Calu3 (cell line): Measurements from ENCODE around the gene SRPRA. TPM values are rescaled to one million over a fixed set of nuclear protein-coding genes. Genes with fewer than 3 reads are reported as not detected.

ENCODE experiments used
- Bru-seq: library from RNA; stranded (reverse); fragments of 400-500 nt; gene quantifications from one replicate; lab custom pipeline; 2021; lab: Mats Ljungman, UMichigan
- BruChase-seq, 2 experiments: library from RNA; stranded (reverse); fragments of 400-500 nt; gene quantifications; one replicate each; lab custom pipeline; 2021; lab: Mats Ljungman, UMichigan
- BruUV-seq: library from RNA; stranded (reverse); fragments of 400-500 nt; replicated peaks from 2 replicates; lab custom pipeline; 2021; lab: Mats Ljungman, UMichigan
- CTCF ChIA-PET: fragments of 300-600 bp; sonication (Branson Sonifier 250); formaldehyde crosslinking; loops from one replicate; lab custom pipeline; 2022; ENCODE audit warnings: antibody characterized with exemption; lab: Charles Lee
- DNase-seq: peaks from one replicate; pipeline ENCODE4 v3.0.0; 2022
- H3K27ac Mint-ChIP-seq: one replicate; pipeline ENCODE4 v1.8.0; 2022; ENCODE audit warnings: mixed read lengths; ENCODE audit not compliant: unreplicated experiment
- H3K27me3 Mint-ChIP-seq: one replicate; pipeline ENCODE4 v1.8.0; 2022; ENCODE audit warnings: mixed read lengths; ENCODE audit not compliant: unreplicated experiment
- H3K36me3 Mint-ChIP-seq: one replicate; pipeline ENCODE4 v1.8.0; 2022; ENCODE audit warnings: mild to moderate bottlenecking, moderate library complexity, mixed read lengths; ENCODE audit not compliant: insufficient read depth, unreplicated experiment
- H3K4me1 Mint-ChIP-seq: one replicate; pipeline ENCODE4 v1.8.0; 2022; ENCODE audit warnings: mild to moderate bottlenecking, low read depth, mixed read lengths; ENCODE audit not compliant: unreplicated experiment
- H3K4me3 Mint-ChIP-seq: one replicate; pipeline ENCODE4 v1.8.0; 2022; ENCODE audit warnings: mild to moderate bottlenecking, low read depth, moderate library complexity, mixed read lengths; ENCODE audit not compliant: unreplicated experiment
- H3K9me3 Mint-ChIP-seq: one replicate; pipeline ENCODE4 v1.8.0; 2022; ENCODE audit warnings: low read depth, mixed read lengths; ENCODE audit not compliant: unreplicated experiment
- CTCF ChIP-seq: fragments of 200-600 bp; IDR thresholded peaks from one replicate; pipeline ENCODE4 v1.8.0; 2022; ENCODE audit warnings: antibody characterized with exemption; ENCODE audit not compliant: unreplicated experiment
- intact Hi-C: fragments of 100-400 bp; cut with micrococcal nuclease; formaldehyde crosslinking; loops from one replicate; pipeline ENCODE4 v1.10.0; 2022; ENCODE audit not compliant: unreplicated experiment
- long read RNA-seq: library from polyadenylated mRNA; stranded (forward); transcript quantifications from one replicate; pipeline ENCODE4 v2.0.0, GENCODE V29; 2022
- total RNA-seq: library from RNA; stranded (reverse); gene quantifications from 2 replicates; pipeline ENCODE4 v1.2.3, GENCODE V29; 2022

SRPRA gene
- total RNA-seq (64.6 and 66.4 TPM in 2 replicates), Bru-seq, nascent RNA (percentile 89 among the genes with signal in this experiment), BruChase-seq, experiment 1, labeled RNA remaining after a 6-hour chase (percentile 97 among the genes with signal in this experiment), BruChase-seq, experiment 2, labeled RNA remaining after a 2-hour chase (percentile 95 among the genes with signal in this experiment)
- long read RNA-seq, transcript SRPRA-201 (14 exons, 3,069 nt), result major isoform, 40 of 54 reads
- long read RNA-seq, partial matches to known transcripts, result 7 of 54 reads
- long read RNA-seq, other reads (novel, unspliced or antisense), result 7 of 54 reads

DNA sequence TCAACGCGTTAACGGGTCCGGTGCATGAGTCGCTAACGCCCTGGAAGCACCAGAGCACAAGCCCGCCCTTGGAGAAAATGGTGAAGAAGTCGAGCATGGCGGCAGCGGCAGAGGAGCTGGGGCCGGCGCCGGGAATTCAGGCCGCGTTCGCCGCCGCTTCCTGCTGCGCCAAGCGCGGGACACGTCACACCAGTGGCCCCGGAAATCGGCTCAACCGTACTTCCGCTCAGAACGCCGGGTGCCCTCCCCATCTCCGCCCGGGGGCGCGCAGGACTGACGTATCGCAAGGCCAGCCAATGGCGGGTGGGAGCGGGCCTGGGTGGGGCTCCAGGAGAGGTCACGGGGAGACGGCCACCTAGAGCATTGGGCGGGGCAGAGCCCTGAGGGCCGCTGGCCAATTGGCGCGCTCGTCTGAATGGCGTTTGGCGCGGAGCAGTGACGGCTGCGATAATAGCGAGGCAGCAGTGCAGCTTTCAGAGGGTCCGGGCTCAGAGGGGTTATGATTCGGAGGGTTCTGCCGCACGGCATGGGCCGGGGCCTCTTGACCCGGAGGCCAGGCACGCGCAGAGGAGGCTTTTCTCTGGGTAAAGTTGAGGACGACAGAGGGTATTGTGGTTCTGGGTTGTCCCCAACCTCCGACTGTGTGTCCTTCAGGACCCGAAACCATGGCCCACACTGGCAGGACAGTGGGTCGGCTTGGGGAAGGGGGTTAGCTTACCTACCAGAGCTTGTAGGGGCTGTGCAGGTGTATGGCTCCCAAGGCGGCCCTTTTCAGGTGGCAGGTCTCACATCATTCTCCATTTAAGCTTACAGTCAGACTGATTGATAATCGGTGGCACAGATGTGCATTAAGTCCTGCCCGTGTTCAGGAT, at the start of gene SRPRA, which contains the start of gene FOXRED1:
TSS of gene SRPRA (minus strand) at position 188 of the 872 bp plus-strand sequence. CDS start at position 97, 91 bp downstream.
TSS of gene FOXRED1 (plus strand) at position 447 of the 872 bp plus-strand sequence. CDS start at position 500, 53 bp downstream.
- TSS peak; percentile 85 for BruUV-seq
- DNase-seq, result peak; percentile 98
- H3K9me3 Mint-ChIP-seq, result no peaks in the 10 kb centered on the region
- peak within 1 kb of the TSS; percentile 94 for H3K27ac Mint-ChIP-seq
- intact Hi-C loops, result no loop called here
- peaks cover 60% of the 10 kb centered on the region for H3K36me3 Mint-ChIP-seq
- H3K27me3 Mint-ChIP-seq, result no peaks in the 10 kb centered on the region
- H3K4me3 Mint-ChIP-seq, result peak within 1 kb of the TSS; percentile 93
- CTCF ChIA-PET, result interaction anchor here (1.0 kb wide), 1 partner anchor 212 kb away, joined by 3 read pairs; no protein-coding TSS in a partner anchor
- no peak for TF ChIP-seq CTCF
- H3K4me1 Mint-ChIP-seq, result peaks cover 15% of the 10 kb centered on the region

DNA sequence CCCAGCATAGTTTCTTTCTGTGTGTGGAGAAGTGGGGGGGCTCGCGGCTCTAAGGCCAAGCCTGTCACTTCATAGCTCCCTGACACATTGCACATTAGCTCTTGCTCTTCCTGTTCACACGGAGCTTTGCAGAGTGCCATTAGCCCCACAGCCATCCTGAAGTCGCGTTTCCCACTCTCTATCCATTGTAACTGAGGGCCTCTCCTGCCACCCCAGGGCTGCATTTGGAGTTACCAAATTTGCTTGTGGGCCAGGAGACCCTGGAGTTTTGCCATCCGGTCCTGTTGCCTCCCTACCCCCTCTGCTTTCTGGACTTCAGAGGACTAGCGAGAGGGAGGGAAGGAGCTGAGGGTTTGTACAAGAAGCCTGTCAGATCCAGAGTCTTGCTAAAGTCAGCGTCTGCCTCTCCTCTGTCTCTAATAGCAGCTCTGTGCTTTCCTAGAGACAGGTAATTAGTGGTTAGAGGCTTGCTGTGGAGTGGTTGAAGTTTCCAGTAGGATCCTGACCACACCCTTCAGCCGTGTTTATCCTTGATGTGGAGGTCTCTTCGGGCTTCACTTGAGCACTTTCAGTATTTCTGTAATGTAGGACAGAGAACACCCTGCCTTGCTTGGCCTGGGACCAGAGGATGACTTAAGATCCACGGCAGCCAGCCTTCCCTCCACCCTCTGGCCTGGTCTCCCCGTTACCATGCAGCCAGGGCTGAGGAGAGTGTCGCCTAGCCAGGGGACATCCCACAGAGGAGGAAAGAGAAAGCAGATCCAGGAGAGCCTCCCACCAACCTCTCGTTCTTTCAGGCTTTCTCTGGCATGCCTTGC, 49.3 kb upstream of the SRPRA start:
- no peak for TF ChIP-seq CTCF
- CTCF ChIA-PET, result interaction anchor here (0.8 kb wide), 1 partner anchor 123 kb away, joined by 4 read pairs; no protein-coding TSS in a partner anchor
- Mint-ChIP-seq H3K27ac (no peak overlapping the region), H3K36me3 (no peaks in the 10 kb centered on the region), H3K4me3 (no peak overlapping the region), H3K9me3 (no peaks in the 10 kb centered on the region), H3K27me3 (no peaks in the 10 kb centered on the region), H3K4me1 (peaks cover 18% of the 10 kb centered on the region)
- intact Hi-C loops, result no loop called here
- no TSS peak for BruUV-seq
- DNase-seq, result no peak

- H3K36me3 Mint-ChIP-seq, result no peaks in the 10 kb centered on the region
- TF ChIP-seq CTCF, result no peak
- DNase-seq, result no peak
- H3K9me3 Mint-ChIP-seq, result no peaks in the 10 kb centered on the region
- H3K4me3 Mint-ChIP-seq, result no peak overlapping the region
- intact Hi-C loops, result no loop called here
- H3K4me1 Mint-ChIP-seq, result peaks cover 23% of the 10 kb centered on the region
- CTCF ChIA-PET, result interaction anchor here (0.7 kb wide), 2 partner anchors 89 to 177 kb away, joined by 3 to 5 read pairs; no protein-coding TSS in a partner anchor
- H3K27me3 Mint-ChIP-seq, result no peaks in the 10 kb centered on the region
- no peak overlapping the region for H3K27ac Mint-ChIP-seq
- BruUV-seq, result no TSS peak
Measured at GRCh38 chr11:126317432-126317755, 48.7 kb upstream of the SRPRA start.

GRCh38 chr11:126313826-126314225, 45.1 kb upstream of the SRPRA start:
- Mint-ChIP-seq H3K27ac (no peak overlapping the region), H3K27me3 (no peaks in the 10 kb centered on the region), H3K9me3 (no peaks in the 10 kb centered on the region), H3K4me1 (peaks cover 23% of the 10 kb centered on the region), H3K4me3 (no peak overlapping the region), H3K36me3 (peaks cover 5% of the 10 kb centered on the region)
- CTCF ChIA-PET, result no interaction called here
- TF ChIP-seq CTCF, result no peak
- no TSS peak for BruUV-seq
- intact Hi-C loops, result loop anchor here (5.0 kb wide), 2 partner anchors 43 to 118 kb away; partner anchors contain the start of gene ST3GAL4
- no peak for DNase-seq
